GM21367 (cell line): ENCODE measurements around the gene CHID1.

Experiments
- ATAC-seq: cut with Tn5 transposase; IDR thresholded peaks from one replicate; pipeline ENCODE4 v1.9.1; 2021; ENCODE audit not compliant: unreplicated experiment

CHID1 gene

GRCh38 chr11:910589-911030 is at the start of gene CHID1:
Gene CHID1, minus strand, starts transcription at chr11:910810. Its CDS starts 5,994 bp downstream, at chr11:904816.
- ATAC-seq = peak; percentile 79

GRCh38 chr11:959608-960007 is 49.0 kb upstream of the CHID1 start:
- ATAC-seq = no peak

DNA sequence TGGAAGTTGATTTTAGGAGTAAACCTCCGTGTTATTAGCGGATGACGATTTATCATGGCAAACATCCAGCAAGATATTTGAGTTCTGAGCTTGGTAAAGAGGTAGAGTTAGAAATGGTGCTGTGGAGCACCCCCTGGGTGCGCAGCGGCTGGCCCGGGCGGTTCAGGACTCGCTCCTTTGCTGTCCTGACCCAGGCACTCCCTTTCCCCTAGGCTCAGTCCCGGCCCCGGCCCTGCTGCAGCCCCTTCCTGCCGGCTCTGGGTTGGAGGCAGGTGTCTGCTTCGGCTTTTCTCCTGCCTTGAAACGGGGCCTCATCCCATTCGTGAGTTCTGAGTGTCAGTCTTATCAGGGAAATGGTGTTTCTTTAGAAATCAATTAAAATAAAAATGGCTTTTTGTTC is 48.4 kb upstream of the CHID1 start:
- no peak for ATAC-seq

DNA sequence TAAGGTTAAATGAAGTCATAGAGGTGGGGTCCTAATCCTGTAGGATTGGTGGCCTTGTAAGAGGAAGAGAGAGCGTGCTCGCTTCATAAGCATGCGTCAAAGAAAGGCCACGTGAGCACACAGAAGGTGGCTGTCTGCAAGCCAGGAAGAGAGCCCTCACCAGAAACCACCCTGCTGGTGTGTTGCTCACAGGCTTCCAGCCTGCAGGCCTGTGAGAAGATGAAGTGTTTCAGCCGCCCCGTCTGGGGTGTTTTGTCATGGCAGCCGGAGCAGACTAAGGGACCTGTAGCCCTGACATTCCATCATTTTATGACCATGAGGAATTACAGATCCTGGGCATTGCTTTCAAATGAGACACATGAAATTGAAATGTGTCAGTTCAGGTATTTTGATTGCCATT is 47.5 kb upstream of the CHID1 start:
- ATAC-seq = no peak

DNA sequence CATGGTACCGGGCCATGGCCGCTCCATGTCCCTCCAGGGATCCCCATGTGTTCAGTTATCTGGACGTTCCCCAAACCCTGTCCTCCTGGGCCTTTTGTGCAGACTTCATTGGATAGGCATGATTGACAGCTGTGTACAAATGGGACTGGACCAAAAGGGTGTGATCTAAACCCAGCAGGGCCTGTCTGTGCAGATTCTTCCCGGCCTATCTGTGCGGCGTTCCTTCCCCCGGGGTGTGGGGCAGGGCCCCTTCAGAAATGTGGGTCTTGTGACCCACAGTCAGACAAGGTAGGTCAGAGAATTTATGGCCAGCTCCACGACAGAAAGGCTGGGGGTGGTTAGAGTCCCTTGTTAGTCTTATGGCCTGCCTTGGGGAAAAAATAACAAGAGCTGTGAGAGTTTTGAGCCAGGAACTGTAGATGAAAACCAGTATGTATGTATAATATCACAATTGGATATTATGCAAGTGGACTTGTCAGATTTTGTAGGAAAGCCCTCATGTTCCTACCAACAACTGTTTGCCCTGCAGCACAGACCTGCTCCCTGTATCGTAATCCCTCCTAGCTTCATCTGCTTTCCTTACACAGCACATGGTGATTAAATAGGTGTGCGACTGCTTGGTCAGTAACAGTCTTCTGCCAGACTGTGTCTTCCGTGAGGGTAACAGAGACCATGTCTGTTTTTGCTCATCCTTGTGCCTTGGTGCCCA is 46.8 kb upstream of the CHID1 start:
- no peak for ATAC-seq

GRCh38 chr11:955154-956063 is 44.8 kb upstream of the CHID1 start:
- ATAC-seq = no peak

GRCh38 chr11:954392-955153 is 44.0 kb upstream of the CHID1 start:
- no peak for ATAC-seq

GRCh38 chr11:953512-953911 is 42.9 kb upstream of the CHID1 start:
- ATAC-seq = no peak

DNA sequence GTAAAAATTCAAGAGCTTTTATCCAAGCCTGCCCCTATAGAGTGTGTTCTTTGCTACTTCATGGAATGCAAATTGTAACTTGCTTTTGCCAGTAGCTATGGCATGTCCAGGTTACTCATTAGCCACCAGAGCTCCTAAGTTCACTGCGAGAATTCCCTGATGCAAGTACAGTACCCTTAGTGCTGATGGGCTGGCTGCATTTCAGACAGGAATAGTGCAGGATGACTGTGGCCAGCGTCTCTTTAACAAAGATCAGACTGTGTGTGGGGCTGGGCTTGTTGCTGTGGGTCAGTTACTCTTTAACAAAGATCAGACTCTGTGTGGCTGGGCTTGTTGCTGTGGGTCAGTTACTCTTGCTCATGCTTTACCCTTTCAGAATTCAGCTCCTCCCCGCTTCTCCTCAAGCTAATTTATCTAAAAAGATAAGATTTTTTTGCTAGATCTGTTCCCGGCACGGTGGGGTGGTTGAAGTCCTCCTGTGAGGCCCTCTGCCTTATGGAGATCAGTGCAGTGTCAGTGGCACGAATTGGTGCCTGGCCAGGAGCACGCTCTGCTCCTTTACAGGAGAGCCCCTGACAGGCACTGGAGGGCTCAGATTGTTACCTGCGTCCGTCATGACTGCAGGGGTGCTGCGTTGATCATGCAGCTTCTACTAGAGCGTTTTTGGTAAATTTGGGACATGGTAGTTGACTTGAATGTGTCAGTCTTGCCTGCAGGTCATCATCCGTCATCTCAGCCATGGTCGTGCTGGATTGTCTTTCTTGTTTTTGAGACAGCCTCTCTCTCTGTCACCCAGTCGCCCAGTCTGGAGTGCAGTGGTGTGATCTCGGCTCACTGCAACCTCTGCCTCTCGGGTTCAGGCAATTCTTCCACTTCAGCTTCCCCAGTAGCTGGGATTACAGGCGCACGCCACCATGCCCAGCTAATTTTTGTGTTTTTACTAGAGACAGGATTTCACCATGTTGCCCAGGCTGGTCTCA is 42.1 kb upstream of the CHID1 start:
- ATAC-seq = no peak

- no peak for ATAC-seq
These were observed 40.9 kb upstream of the CHID1 start for GRCh38 chr11:951507-951906.

DNA sequence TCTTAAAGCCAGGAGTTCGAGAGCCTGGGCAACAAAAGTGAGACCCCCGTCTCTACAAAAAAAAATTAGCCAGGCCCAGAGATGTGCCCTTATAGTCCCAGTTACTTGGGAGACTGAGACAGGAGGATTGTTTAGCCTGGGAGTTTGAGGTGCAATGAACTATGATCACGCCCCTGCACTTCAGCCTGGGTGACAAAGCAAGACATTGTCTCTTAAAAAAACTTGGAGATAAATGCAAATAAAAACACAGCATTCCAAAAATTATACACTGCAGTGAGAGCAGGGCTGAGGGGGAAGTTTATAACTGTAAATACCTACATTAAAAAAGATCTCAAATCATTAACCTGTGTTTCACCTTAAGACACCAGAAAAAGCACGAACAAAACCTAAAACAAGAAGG is 37.1 kb upstream of the CHID1 start:
- no peak for ATAC-seq

GRCh38 chr11:945986-946385 is 35.4 kb upstream of the CHID1 start:
- ATAC-seq = no peak

- ATAC-seq = no peak
These were observed 34.3 kb upstream of the CHID1 start for GRCh38 chr11:944711-945470.

DNA sequence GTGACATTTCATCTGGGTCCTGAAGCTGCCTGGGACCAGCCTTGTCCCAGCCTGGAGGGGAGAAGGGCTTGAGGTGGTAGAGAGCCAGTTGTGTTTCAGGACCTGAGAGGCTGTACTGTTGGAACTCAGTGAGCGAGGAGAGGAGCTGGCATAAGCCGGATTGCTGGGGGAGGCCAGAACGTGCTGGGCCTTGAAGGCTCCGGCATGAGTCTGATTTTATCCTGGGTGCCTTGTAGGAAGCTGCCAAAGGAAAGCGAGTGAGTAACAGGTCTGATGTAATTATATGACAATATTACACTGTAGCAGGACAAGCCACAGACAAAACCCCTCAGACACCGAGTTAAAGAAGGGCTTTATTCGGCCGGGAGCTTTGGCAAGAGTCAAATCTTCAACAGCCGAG is 32.2 kb upstream of the CHID1 start:
- ATAC-seq = no peak

DNA sequence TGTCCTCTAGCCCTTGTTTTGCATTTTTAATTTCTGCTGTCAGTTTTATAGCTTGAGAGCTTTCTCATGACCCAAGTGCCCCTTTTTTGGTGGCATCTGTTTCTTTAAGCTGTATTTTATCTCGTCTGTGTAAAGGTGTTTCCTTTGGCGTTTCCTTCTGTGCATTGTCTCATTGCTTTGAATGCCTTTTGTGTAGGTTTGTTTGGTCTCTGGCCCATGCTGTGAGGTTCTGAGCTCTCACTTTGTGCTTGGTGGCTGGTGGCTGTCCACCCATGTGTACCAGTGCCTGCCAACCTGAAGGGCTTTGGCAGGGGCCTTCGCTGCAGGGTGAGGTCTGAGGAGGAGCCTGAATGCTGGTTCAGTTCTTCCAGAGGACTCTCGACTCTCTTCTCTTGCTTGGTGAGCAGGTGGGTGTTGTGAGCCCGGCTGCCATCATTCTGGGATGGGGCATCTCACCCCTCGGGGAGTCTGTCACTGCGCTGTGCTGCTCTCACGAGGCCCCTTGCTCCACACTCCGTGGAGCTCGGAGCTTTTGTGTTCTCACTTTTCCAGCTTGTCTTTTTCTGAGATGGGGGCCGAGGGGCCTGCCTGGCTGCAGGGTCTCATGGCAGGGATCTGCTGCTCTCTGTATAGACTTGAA is 30.0 kb upstream of the CHID1 start:
- ATAC-seq = no peak

DNA sequence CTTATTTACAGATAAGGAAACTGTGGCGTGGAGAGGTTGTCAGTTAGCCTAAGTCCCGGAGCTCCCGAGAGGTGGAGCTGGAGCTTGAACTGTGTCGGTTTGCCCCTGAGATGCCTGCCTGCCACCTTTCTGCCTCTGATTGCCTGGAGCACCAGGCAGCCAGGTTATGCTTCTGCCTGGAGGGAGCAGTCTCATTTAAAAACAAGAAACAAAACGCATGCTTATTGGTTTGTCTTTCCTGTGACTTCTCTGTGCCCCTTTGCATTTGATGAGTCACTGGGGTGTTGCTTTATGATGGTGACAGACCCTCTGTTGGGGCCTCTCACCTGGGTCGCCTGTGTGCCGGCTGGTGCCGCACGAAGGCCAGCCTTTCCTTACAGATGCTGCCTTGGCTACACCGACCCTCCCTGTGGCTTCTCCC is 27.2 kb upstream of the CHID1 start:
- no peak for ATAC-seq

- ATAC-seq = no peak
These were observed 25.6 kb upstream of the CHID1 start for GRCh38 chr11:936199-936598.

DNA sequence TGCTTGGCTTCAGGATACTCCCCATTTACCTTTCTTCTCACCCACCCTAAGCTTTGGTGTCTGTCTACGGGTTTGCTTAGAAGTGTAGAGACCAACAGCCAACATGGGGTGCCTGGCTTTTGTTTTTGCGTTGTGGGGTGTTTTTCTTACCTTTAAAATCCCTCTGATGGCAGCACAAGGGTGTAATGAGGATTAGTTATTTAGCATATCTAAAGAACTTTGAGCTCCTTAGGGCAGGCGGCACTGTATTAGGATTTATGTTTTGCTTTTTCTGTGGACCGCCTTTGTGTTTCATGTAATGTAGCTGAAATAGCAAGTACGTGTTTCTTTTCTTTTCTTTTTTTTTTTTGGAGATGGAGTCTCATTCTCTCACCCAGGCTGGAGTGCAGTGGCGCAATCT is 23.9 kb upstream of the CHID1 start:
- no peak for ATAC-seq

DNA sequence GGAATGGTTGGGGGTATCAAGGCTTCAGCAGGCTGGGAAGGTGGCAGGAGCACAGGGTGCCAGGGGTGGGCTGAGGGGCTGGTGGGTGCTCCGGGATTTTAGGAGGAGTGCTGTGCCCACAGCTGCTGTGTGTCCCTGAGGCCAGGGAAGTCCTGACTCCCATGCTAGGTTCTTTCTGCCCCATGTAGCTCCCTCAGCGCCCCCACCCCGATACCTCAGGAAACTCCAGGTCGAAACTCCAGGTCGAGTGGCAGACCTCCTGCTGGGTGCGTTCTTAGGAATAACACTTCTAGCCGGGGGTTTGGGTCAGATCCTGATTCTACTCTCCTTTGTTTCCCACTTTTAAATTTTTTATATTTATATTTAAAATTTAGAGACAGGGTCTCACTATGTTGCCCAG is 23.3 kb upstream of the CHID1 start:
- ATAC-seq = no peak
